ENCODE results near the gene FTSJ3.

FTSJ3 gene

GRCh38 chr17:63785556-63785955, 41.9 kb downstream of the FTSJ3 start:
- no peak for DNase-seq

GRCh38 chr17:63783522-63783921, 43.9 kb downstream of the FTSJ3 start:
- no peak for DNase-seq

DNA sequence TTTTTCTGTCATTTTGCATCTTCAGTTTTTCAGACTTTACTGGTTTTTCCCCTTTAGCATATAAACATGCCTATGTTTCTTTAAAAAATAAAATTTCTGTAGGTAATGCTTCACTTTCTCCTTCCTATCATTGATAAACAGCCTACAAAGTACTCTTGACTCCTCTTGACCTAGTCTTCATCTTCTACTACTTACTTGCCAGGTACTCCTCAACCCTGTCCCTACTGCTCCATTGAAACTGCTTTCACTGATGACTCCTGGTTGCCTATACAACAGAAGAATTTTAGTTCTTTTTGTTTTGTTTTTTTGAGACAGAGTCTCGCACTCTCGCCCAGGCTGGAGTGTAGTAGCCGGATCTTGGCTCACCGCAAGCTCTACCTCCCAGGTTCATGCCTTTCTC, 46.5 kb downstream of the FTSJ3 start:
- DNase-seq, result no peak

DNA sequence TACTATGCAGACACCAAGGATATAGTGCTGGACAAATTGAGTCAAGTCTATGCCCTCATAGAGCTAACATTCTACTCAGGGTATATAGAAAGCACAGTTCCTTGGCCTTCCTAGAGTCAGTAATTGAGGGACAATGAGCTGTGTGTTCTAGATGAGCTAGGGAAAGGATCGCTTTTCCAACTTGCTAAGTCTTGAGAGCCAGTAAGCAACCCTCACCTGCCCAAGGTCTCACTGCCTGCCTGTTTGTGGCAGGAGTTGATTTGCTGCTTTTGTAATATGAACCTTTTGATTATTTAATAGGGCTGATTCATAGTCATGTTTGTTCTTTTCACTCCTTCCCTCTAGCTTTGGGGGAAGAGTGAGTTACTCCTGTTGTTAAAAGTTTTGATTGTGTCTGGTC, 47.0 kb downstream of the FTSJ3 start:
- DNase-seq, result no peak

DNA sequence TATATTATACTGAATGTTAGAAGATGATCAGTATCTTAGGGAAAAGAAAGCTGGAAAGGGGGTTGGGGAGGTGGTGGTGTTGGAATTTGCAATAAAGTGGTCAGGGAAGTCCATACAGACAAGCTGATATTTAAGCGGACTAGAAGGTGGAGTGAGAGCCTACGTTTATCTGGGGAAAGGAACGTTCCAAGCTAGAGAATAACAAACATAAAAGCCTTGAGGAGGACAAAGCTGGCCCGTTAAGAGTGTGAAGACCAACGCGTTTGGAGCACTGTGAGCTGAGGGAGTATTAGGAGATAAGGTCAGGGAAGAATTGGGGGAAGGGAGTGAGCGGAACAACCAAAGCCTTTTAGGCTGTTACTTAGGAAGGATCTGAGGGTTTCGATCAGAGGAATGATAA, 52.0 kb downstream of the FTSJ3 start:
- no peak for DNase-seq

DNA sequence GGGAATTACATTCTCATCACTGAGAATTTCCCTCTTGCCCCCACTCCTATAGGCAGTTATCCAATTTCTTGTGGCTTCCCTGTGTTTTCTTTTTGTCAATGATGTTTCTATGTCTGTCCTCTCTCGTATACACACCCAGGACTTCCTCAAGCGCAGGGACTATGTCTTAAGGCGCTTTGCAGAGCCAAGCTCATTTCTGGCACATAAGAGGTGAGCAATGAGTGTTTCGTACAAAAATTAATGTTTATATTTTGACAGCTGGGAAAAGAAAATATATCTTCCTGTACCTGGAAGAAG, 52.5 kb downstream of the FTSJ3 start:
- no peak for DNase-seq

DNA sequence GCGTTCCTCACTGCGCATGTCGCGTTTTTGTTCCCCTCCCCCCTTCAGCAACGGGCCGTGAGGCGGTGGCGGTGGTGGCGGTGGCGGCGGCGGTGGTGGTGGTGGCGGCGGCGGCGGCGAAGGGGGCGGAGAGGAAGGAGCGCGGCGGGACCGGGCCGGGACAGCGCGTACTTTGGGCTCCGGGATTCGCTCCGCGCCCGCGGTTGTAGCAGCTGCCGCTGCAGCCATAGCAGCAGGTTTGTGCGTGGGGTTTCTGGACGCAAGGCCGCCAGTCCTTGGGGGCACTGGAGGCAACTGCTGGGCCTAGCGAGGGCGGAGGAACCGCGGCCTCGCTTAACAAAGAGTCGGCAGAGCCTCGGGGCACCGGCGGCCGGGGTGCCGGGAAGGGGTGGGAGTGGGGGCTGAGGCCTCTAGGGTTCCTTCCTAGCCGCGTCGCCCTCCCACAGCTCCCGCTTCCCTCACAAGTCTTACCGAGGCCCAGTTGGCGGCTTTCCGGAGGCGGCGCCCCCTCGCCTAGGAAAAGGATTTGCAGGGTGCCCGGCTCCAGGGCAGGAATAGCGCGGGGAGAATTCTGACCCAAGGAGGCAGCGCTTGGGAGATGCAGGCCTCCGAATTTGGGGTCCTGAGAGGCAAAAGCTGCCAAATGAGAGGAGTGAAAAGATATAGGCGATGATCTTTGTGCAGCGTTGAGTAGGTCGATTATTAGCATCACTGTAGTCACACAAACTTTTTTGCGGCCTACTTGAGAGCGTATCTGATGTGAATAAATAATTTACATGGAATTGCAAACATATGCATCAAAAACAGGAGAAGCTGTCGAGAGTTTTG, 53.1 kb downstream of the FTSJ3 start, which contains the start of gene DDX42:
DDX42 (plus strand) TSS at position 30 of the 828 bp plus-strand sequence. CDS start 12,880 bp downstream, outside the sequence.
- peak; percentile 93 for DNase-seq

DNA sequence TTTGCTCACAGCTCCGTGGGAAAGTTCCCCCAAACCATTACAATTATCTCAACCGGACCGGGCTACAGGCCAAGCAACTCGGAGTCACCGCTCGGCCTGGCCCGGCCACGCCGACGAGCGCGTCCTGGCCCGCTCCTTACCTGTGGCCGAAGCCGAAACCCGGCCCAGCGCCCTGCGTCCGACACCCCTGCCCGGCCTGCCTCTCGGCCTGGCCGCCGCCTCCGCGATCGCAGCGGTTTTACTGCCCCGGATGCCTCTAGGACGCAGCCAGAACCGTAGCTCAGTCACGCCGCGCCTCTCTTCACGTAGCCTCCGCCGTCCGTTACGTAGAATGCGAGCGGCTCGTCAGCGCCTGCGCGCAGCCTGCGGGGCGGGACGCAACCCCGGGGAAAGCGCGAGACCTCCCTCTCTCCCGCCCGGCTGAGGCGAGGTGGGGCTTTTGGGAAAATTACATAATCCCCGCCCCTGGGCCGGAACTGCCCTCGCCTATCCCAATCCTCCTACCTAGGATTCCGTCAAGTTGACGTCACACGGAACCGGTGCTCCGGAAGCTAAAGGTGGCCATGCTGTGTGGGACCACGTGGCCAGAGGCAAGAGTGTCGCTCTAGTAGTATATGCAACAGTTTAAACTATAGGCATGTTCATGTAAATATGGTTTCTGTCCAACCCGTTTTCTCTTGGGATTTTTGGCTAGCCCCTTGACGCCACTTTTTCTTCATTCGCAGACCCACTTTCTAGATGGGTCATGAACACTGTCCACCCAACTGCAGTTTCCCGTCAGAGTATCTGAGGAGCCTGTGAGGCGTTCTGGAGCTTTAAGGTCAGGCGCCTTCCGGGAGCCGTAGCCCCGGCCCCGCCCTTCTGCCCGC, 54.0 kb downstream of the FTSJ3 start, which contains the start of gene CCDC47:
CCDC47 (minus strand) TSS at position 326 of the 869 bp plus-strand sequence. CDS start 7,422 bp downstream, outside the sequence.
- DNase-seq, result peak; percentile 98

DNA sequence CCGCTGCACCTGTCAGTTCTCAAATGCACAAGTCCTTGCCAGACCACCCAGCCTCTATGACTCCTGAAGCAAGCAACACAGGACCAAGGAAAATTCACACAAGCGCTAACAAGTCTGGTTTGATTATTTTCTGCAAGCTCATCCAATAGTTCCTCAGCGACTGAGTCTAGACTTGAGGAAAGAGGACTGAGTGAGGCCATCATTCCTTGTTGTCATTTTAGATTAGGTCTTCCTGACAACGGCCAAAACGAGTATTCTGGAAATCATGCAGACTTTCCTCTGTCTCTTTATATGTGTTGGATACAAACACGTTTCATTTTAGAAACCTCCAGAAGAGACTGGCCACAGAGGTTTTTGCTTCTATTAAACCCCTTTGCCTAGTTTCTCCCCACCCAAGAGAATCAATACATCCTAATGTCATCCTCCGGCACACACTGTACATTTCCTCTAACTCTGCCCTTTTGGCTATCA, 54.6 kb downstream of the FTSJ3 start:
- no peak for DNase-seq

Data from CD4-positive, alpha-beta T cell treated with Interleukin-17A for 4 hours (primary cell).